GM12891 (cell line): ENCODE data around the gene TOR3A.

Source experiments
- POLR2A ChIP-seq: IDR thresholded peaks from 2 replicates; pipeline ENCODE4 v1.6.1; 2011; ENCODE audit warnings: low read depth, low read length, control low read depth
- POLR2AphosphoS5 ChIP-seq: IDR thresholded peaks from 2 replicates; pipeline ENCODE4 v1.6.1; 2011; ENCODE audit warnings: low read depth, low read length, control low read depth
- TAF1 ChIP-seq: IDR thresholded peaks from 2 replicates; pipeline ENCODE4 v1.6.1; 2011; ENCODE audit warnings: low read depth, low read length, control low read depth

DNA sequence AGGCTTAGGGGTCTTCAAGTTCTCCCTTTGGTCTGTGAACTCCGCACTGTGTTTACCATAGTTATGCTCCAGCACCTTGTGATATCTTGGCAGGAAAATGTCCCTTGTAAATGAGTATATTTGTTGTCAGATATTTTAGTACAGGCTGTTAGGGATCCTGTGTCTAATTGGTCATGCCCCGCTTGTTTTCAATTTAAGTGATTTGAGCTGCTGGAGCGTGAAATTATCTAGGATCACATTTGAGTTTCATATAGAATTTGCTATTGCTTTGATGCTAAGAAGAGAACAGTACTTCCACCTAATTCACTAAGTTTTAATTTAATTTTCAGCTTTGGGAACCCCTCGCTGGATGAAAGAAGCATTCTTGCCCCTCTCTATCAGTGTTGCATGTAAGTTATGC lies 15.4 kb upstream of the TOR3A start:
- TF ChIP-seq POLR2A (no peak), TAF1 (no peak), POLR2AphosphoS5 (no peak)
